BJ (cell line): ENCODE data around the gene COA5. TPM values are rescaled to one million over a fixed set of nuclear protein-coding genes. Genes with fewer than 3 reads are reported as not detected.

Experiments
- CTCF ChIA-PET: fragments of 350-600 bp; formaldehyde crosslinking; extraction: SDS; loops from one replicate; lab custom pipeline; 2021; ENCODE audit warnings: antibody characterized with exemption, inconsistent platforms; lab: Yijun Ruan, JAX
- POLR2A ChIA-PET: fragments of 300-600 bp; sonication (Branson Sonifier 250); formaldehyde crosslinking; extraction: SDS; loops from one replicate; lab custom pipeline; 2021; ENCODE audit warnings: antibody characterized with exemption; lab: Charles Lee
- DNase-seq: peaks from one replicate; pipeline ENCODE4 v3.0.0-alpha.2; 2011; ENCODE audit warnings: low read depth
- H3K27me3 ChIP-seq: 2 replicates; pipeline ENCODE4 v1.6.0; 2011; ENCODE audit warnings: low read length; ENCODE audit not compliant: control insufficient read depth, insufficient read depth
- H3K36me3 ChIP-seq: 2 replicates; pipeline ENCODE4 v1.5.1; 2011; ENCODE audit warnings: low read length; ENCODE audit not compliant: control insufficient read depth, insufficient read depth
- H3K4me3 ChIP-seq: 2 replicates; pipeline ENCODE4 v1.5.1; 2011; ENCODE audit warnings: low read depth, mild to moderate bottlenecking, control low read depth, low read length
- CTCF ChIP-seq: IDR thresholded peaks from 2 replicates; pipeline ENCODE4 v1.5.1; 2011; ENCODE audit warnings: low read depth, mild to moderate bottlenecking, control low read depth, inconsistent platforms, low read length, moderate library complexity; ENCODE audit not compliant: insufficient read depth
- polyA plus RNA-seq: library from polyadenylated mRNA; depleted of rRNA; stranded (reverse); fragments of >200 nt; gene quantifications from 2 replicates; pipeline ENCODE4 v1.2.3, GENCODE V29; 2011

Gene COA5
- polyA plus RNA-seq, 1 experiment: 23.0 TPM

GRCh38 chr2:98583816-98584618 lies 24.3 kb downstream of the COA5 start:
- no peak for DNase-seq
- no peak for TF ChIP-seq CTCF
- Histone ChIP-seq H3K36me3 (peaks cover 5% of the 10 kb centered on the region), H3K4me3 (no peak overlapping the region), H3K27me3 (no peaks in the 10 kb centered on the region)
- POLR2A ChIA-PET: no interaction called here
- CTCF ChIA-PET: interaction anchor here (0.6 to 2.4 kb wide), 2 partner anchors 12 to 15 kb away, joined by 4 to 10 read pairs; no protein-coding TSS in a partner anchor

GRCh38 chr2:98583276-98583675 lies 25.0 kb downstream of the COA5 start:
- Histone ChIP-seq H3K4me3 (no peak overlapping the region), H3K36me3 (peaks cover 6% of the 10 kb centered on the region), H3K27me3 (no peaks in the 10 kb centered on the region)
- no peak for TF ChIP-seq CTCF
- POLR2A ChIA-PET: no interaction called here
- DNase-seq: no peak
- CTCF ChIA-PET: interaction anchor here (2.4 kb wide), 1 partner anchor 15 kb away, joined by 10 read pairs; no protein-coding TSS in a partner anchor

- POLR2A ChIA-PET: no interaction called here
- CTCF ChIA-PET: no interaction called here
- peaks cover 7% of the 10 kb centered on the region for H3K36me3 ChIP-seq
- TF ChIP-seq CTCF: no peak
- H3K27me3 ChIP-seq: no peaks in the 10 kb centered on the region
- no peak for DNase-seq
- no peak overlapping the region for H3K4me3 ChIP-seq
These were observed 25.8 kb downstream of the COA5 start for GRCh38 chr2:98582523-98582922.

- Histone ChIP-seq H3K27me3 (no peaks in the 10 kb centered on the region), H3K36me3 (peaks cover 7% of the 10 kb centered on the region; the same call in 1 of the 2 replicates), H3K4me3 (no peak overlapping the region)
- no peak for TF ChIP-seq CTCF
- ChIA-PET CTCF (interaction anchor here (0.9 to 1.2 kb wide), 2 partner anchors 9 to 11 kb away, joined by 3 to 4 read pairs; no protein-coding TSS in a partner anchor), POLR2A (no interaction called here)
- DNase-seq: no peak
These were observed 27.5 kb downstream of the COA5 start for GRCh38 chr2:98580656-98581284.

GRCh38 chr2:98579926-98580325 lies 28.4 kb downstream of the COA5 start:
- H3K27me3 ChIP-seq: no peaks in the 10 kb centered on the region
- ChIA-PET POLR2A (no interaction called here), CTCF (interaction anchor here (0.9 to 1.2 kb wide), 4 partner anchors 8 to 29 kb away, joined by 3 to 4 read pairs (median 4); partner anchors contain the start of genes COA5 and UNC50)
- H3K4me3 ChIP-seq: no peak overlapping the region
- no peak for TF ChIP-seq CTCF
- H3K36me3 ChIP-seq: peaks cover 7% of the 10 kb centered on the region; the same call in 1 of the 2 replicates
- DNase-seq: no peak
